PC-9 (cell line): ENCODE measurements around the gene TXNDC5.

Experiments
- EZH2 ChIP-seq: fragments of 200-600 bp; sonication (generic); IDR thresholded peaks from 2 replicates; pipeline ENCODE4 v1.8.0; 2017; ENCODE audit warnings: antibody characterized with exemption, low read depth
- TF ChIP-seq, protein P1 (sequence below): fragments of 200-600 bp; sonication (generic); conservative IDR thresholded peaks from 2 replicates; pipeline ENCODE4 v1.6.1; 2017; ENCODE audit warnings: mixed run types, antibody characterized with exemption, mild to moderate bottlenecking, moderate library complexity

DNA sequence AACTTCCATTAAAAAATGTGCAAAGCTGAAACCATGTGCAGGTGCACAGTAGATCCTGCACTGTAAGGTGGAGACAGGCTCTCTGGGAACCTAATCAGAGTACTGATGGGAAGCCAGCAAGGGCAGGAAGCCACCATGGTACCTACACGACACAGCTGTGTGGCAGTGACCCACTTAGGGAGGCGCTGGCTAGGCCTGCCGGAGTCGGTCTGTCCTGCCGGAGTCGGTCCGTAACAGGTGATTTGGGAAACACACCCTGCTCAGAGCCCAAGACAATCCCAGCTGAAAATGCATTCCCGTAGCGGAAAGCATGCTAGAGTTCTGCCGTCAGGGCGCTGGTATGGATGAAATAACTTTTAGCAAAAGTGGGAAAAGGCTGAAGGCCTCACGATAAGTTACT is 17.2 kb downstream of the TXNDC5 start:
- TF ChIP-seq, protein P1, sequence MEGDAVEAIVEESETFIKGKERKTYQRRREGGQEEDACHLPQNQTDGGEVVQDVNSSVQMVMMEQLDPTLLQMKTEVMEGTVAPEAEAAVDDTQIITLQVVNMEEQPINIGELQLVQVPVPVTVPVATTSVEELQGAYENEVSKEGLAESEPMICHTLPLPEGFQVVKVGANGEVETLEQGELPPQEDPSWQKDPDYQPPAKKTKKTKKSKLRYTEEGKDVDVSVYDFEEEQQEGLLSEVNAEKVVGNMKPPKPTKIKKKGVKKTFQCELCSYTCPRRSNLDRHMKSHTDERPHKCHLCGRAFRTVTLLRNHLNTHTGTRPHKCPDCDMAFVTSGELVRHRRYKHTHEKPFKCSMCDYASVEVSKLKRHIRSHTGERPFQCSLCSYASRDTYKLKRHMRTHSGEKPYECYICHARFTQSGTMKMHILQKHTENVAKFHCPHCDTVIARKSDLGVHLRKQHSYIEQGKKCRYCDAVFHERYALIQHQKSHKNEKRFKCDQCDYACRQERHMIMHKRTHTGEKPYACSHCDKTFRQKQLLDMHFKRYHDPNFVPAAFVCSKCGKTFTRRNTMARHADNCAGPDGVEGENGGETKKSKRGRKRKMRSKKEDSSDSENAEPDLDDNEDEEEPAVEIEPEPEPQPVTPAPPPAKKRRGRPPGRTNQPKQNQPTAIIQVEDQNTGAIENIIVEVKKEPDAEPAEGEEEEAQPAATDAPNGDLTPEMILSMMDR = no peak
- no peak for TF ChIP-seq EZH2
